PC-9 (cell line): ENCODE measurements around the gene ARID4B.

Experiments
- EZH2 ChIP-seq: fragments of 200-600 bp; sonication (generic); IDR thresholded peaks from 2 replicates; pipeline ENCODE4 v1.8.0; 2017; ENCODE audit warnings: antibody characterized with exemption, low read depth
- TF ChIP-seq, protein P1 (sequence below): fragments of 200-600 bp; sonication (generic); conservative IDR thresholded peaks from 2 replicates; pipeline ENCODE4 v1.6.1; 2017; ENCODE audit warnings: mixed run types, antibody characterized with exemption, mild to moderate bottlenecking, moderate library complexity

DNA sequence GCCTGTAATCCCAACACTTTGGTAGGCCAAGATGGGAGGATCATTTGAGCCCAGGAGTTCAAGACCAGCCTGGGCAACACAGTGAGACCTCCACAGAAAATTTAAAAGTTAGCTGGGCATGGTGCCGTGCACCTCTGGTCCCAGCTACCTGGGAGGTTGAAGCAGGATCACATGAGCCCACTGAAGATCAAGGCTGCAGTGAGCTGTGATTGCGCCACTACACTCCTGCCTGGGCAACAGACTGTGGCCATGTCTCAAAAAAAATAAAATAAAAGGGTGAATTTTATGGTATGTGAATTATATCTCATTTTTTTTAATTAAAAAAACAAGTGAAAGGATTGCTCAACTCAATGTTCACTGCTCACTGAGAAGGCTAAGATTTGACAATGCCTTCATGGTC is 8.7 kb downstream of the ARID4B start:
- TF ChIP-seq EZH2 = no peak
- TF ChIP-seq, protein P1, sequence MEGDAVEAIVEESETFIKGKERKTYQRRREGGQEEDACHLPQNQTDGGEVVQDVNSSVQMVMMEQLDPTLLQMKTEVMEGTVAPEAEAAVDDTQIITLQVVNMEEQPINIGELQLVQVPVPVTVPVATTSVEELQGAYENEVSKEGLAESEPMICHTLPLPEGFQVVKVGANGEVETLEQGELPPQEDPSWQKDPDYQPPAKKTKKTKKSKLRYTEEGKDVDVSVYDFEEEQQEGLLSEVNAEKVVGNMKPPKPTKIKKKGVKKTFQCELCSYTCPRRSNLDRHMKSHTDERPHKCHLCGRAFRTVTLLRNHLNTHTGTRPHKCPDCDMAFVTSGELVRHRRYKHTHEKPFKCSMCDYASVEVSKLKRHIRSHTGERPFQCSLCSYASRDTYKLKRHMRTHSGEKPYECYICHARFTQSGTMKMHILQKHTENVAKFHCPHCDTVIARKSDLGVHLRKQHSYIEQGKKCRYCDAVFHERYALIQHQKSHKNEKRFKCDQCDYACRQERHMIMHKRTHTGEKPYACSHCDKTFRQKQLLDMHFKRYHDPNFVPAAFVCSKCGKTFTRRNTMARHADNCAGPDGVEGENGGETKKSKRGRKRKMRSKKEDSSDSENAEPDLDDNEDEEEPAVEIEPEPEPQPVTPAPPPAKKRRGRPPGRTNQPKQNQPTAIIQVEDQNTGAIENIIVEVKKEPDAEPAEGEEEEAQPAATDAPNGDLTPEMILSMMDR = no peak
